HL-60 (cell line): ENCODE measurements around the gene NRIP1.

Experiments used
- DNase-seq, 2 experiments: peaks; one replicate each; pipeline ENCODE4 v3.0.0-alpha.2; 2010 to 2020; ENCODE audit warnings: low read depth in 1 of 2, low spot score in 1 of 2
- H3K27ac ChIP-seq: fragments of 250-450 bp; sonication (Bioruptor Pico); replicated peaks from 2 replicates; pipeline ENCODE4 v1.5.1; 2020; ENCODE audit warnings: mild to moderate bottlenecking, moderate library complexity
- H3K27me3 ChIP-seq: fragments of 250-450 bp; sonication (Bioruptor Pico); 2 replicates; pipeline ENCODE4 v1.5.1; 2021; ENCODE audit warnings: mild to moderate bottlenecking, moderate library complexity; ENCODE audit not compliant: insufficient read depth, poor library complexity, severe bottlenecking
- H3K4me3 ChIP-seq: replicated peaks from 2 replicates; pipeline ENCODE4 v1.5.1; 2011; ENCODE audit warnings: mild to moderate bottlenecking, control low read depth, low read length; ENCODE audit not compliant: insufficient read depth
- CTCF ChIP-seq: IDR thresholded peaks from one replicate; pipeline ENCODE4 v1.5.1; 2011; ENCODE audit warnings: low read length, control low read depth, inconsistent platforms; ENCODE audit not compliant: insufficient read depth
- GABPA ChIP-seq: IDR thresholded peaks from 2 replicates; pipeline ENCODE4 v1.6.1; 2012; ENCODE audit warnings: low read depth
- POLR2AphosphoS5 ChIP-seq: IDR thresholded peaks from 2 replicates; pipeline ENCODE4 v1.6.1; 2012; ENCODE audit warnings: low read depth
- REST ChIP-seq: IDR thresholded peaks from 2 replicates; pipeline ENCODE4 v1.6.1; 2012; ENCODE audit warnings: low read depth; ENCODE audit not compliant: insufficient replicate concordance
- SPI1 ChIP-seq: IDR thresholded peaks from 2 replicates; pipeline ENCODE4 v1.6.1; 2012; ENCODE audit warnings: low read depth, mild to moderate bottlenecking, borderline replicate concordance

Gene NRIP1

GRCh38 chr21:15104470-15104869, 39.7 kb upstream of the NRIP1 start:
- DNase-seq, result no peak
- H3K4me3 ChIP-seq, result no peak overlapping the region
- no peak for TF ChIP-seq REST
- TF ChIP-seq SPI1, result no peak
- no peak for TF ChIP-seq POLR2AphosphoS5
- no peak for TF ChIP-seq CTCF
- no peak for TF ChIP-seq GABPA
- no peak overlapping the region for H3K27ac ChIP-seq
- no peaks in the 10 kb centered on the region for H3K27me3 ChIP-seq

- DNase-seq, result no peak
- H3K27me3 ChIP-seq, result no peaks in the 10 kb centered on the region
- no peak overlapping the region for H3K27ac ChIP-seq
- TF ChIP-seq CTCF, result no peak
- no peak for TF ChIP-seq GABPA
- no peak for TF ChIP-seq POLR2AphosphoS5
- no peak for TF ChIP-seq SPI1
- no peak for TF ChIP-seq REST
- H3K4me3 ChIP-seq, result no peak overlapping the region
Observed at GRCh38 chr21:15098908-15099307, 34.1 kb upstream of the NRIP1 start.

GRCh38 chr21:15098181-15098580, 33.4 kb upstream of the NRIP1 start:
- no peak overlapping the region for H3K27ac ChIP-seq
- no peaks in the 10 kb centered on the region for H3K27me3 ChIP-seq
- H3K4me3 ChIP-seq, result no peak overlapping the region
- DNase-seq, result no peak
- TF ChIP-seq GABPA, result no peak
- no peak for TF ChIP-seq POLR2AphosphoS5
- TF ChIP-seq CTCF, result no peak

- Histone ChIP-seq H3K4me3 (no peak overlapping the region), H3K27ac (no peak overlapping the region), H3K27me3 (no peaks in the 10 kb centered on the region)
- TF ChIP-seq REST (no peak), GABPA (no peak), SPI1 (no peak), POLR2AphosphoS5 (no peak), CTCF (no peak)
- DNase-seq, result no peak
Observed at GRCh38 chr21:15097580-15097979, 32.8 kb upstream of the NRIP1 start.
